Activated T-helper 1 cell treated with Interleukin-2 at 50 U/mL for 16 hours (primary cell): ENCODE measurements around the gene ABI3BP.

Experiments
- DNase-seq: peaks from one replicate; pipeline ENCODE4 v3.0.0-alpha.2; 2020; ENCODE audit warnings: low read depth

The ABI3BP gene

DNA sequence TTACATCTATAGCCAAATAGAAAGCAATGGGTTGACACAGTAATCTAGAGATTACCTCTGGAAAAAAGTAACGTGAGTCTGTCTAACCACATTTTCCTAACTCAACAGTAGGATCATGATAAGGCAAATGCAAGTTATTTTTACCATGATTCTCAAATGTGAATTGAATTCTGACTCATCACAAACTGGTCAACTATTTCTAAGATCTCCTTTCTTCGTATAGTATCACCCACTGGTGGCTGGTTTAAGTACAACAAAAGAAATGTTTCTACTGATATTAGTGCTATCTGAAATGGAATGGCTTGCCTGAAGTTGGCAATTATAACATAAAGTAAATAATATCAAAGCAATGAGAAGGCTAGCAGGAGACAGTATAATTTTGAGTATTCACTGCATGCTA is 102.2 kb downstream of the ABI3BP start:
- no peak for DNase-seq

DNA sequence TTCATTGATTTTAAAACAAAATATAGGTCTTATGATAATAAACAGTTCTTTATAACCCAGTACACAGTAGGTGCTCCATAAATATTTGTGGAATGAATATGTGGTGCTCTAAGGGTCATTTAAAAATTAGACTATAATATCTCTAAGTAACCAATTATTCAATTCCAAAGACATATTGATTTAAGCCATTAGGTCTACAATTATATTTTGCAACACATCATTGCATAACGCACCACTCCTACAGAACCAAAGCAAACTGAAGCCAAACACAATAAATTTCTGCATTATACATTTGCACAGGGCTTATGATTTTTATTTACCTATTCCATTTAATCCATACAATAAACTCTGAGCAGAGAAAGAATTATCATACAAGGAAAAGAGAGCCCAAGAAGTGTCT is 104.3 kb downstream of the ABI3BP start:
- no peak for DNase-seq

DNA sequence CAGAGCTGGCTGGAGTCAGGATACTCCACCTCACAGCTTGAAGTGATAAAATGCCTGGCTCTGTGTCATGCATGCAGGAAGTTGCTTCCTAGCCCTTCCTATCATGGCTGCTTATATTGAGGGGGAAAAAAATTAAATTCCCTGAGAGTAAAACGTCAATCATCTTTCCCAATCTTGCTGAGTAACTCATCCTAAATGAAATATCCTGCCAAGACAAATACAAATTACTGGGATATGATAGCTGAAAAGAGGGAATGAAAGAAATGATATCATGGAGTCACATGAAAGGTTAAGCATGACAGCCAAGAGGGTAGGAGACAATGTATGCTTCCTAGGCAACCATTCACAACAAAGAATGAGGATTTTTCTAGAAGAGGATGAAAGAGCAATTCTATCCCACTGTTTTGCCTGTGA is 110.6 kb downstream of the ABI3BP start:
- no peak for DNase-seq

DNA sequence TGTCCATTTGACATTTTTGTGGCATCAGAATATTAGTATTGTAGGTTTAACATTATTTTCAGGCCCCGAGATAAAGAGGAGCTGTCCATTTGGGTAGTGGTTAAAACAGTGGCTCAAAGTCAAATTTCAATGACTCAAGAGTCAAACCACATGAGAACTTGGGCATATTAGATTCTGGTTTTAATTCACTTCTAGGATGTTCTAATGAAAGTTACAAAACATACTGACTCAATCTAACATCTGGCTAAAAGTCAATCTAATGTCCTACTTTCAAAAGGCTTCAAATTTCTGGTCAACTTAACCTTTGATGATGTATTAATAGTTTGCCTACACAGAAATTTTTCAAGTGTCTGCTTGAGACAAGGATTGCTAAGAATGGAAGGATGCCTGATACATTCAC is 112.4 kb downstream of the ABI3BP start:
- DNase-seq = no peak

DNA sequence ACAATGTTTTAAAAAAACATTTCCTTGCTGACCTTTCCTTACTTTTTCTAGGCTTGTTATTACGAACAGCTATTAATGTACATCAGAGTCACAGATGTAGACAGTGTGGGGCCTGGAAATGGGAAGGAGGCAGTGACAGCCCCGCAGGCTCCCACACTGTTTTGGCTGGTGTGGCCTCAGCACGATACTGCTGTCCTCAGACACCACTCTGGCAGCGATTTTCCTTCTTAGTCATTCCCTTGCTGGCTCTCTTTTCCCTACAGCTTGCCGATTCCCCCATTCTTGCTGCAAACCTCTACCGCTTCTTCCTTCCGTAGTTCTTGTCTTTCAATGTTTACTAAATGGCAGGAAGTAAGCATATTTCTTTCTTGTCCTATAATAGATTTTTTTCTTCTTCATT is 113.1 kb downstream of the ABI3BP start:
- no peak for DNase-seq

DNA sequence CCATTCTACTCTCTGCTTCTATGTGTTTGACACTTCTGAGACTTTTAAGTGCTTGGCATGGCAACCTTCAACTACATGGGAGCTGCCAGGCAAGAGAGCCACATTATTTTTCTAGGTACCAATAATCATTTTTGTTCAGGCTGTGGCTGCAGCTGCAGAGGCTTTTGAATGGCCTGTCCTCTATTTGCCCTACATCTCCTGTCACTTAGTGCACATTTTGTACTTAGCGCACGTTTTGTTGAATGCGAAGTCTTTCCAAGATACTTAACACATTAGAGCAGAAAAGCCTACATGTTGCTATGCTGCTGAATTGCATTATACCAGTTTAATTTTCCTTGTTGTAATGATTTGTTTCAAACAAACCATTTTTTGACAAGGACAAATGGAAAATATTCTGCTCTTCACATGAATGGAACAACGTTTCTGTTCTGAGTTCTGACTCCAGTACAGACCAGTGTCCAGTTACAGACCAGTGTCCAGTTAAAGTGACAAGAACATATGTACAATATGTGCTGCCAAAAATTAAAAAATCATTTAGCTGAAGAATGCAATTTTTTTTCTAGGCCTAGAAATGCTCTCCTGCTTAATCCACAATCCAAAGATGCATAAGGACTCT is 113.9 kb downstream of the ABI3BP start:
- DNase-seq = no peak

DNA sequence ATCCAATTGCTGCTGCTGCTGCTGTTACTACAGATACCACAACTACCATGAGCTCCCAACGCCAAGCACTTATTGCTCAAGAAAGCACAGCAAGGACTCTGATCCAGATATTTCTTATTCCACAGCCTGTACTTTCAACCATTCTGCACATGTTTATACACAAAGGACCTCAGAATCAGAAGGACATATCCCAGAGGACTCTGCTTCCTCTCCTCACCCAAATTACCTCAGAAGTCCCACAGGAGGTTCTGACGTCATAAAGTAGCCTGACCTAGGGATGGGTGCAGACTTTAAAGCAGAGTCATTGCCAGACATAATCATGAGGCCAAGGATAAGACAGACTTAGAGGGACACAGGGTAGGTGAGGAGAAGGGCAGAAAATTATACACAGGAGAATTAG is 115.9 kb downstream of the ABI3BP start:
- DNase-seq = no peak

DNA sequence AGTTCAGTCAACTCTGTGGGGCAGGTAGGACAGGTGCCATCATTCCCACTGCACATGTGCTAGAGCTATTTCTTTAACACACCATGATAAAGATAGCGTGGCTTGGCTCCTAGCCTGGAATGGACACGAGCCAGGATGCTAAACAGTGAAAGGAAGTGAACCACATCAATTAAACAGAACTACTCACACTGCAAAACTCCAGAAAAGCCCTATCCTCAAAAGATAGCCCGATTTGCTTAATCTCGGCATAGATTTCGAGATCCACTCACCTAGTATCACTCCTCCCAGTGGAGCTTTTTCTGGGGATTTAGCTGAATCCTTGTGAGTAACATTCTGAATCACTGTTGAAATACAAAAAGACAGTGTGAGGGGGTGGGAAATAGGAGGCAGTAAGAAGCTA is 118.0 kb downstream of the ABI3BP start:
- DNase-seq = no peak

DNA sequence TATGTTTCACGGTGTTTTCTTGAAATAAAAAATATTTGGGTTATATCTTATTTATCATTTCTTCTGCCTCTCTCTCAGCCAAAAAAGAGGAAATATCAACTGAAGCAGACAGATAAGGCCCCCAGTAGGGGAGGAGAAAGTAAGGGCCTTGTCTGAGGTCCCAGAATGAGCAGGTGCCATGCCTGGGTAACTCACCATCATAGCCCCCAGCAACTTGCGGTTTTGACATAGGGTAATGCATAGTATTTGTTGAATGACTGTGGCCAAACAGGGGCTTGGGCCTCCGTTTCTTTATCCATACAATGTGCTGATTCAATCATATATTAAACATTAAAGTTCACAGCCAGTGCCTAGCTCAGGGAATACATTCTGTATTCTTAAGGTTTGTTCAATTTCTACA is 119.6 kb downstream of the ABI3BP start:
- no peak for DNase-seq

DNA sequence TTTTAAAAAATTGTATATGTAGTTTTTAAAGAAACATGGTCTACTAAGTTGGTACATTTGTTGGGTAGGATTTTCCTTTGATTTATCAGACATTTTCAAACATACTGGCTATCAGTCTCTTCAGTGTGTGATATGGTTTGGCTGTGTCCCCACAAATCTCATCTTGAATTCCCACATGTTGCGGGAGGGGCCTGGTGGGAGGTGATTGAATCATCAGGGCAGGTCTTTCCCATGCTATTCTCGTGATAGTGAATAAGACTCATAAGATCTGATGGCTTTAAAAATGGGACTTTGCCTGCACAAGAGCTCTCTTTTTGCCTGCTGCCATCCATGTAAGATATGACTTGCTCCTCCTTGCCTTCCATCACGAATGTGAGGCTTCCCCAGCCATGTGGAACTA is 121.9 kb downstream of the ABI3BP start:
- DNase-seq = no peak

DNA sequence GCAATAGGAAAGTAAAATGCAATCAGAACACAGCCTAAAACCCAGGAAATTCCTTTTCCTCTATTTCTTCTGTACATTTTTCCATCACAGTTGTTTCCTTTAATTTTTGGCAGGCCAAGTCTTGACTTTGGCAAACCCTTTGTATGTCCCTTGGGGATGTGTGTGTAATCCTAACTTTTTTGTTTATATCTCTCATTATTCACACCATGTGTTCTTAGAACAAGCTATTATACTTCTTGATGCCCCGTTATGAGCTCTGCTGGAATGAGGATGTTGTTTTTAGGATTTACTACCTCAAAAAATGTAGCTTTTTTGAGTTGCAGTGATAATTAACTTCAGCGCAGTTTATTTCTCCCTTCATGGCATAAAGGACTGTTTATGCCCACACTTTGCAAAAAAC is 123.4 kb downstream of the ABI3BP start:
- DNase-seq = no peak

DNA sequence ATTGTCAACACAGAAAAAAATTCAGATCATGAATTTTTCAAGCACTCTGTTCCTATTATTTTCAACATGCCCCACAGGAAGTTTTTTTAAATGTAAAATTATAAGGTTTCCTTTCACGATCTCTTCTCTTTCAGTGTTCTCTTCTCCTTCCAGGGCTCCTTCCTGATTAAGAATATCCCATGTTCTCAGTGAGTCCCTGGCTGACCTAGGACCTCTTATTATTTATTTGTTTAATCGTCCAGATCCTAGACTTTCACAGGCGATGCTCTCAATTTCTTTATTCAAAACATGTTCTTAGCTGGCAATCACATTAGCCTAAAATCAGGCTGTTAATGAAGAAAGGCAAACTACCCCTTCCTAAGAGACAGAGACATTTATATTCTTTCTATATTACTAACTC is 124.3 kb downstream of the ABI3BP start:
- DNase-seq = no peak

DNA sequence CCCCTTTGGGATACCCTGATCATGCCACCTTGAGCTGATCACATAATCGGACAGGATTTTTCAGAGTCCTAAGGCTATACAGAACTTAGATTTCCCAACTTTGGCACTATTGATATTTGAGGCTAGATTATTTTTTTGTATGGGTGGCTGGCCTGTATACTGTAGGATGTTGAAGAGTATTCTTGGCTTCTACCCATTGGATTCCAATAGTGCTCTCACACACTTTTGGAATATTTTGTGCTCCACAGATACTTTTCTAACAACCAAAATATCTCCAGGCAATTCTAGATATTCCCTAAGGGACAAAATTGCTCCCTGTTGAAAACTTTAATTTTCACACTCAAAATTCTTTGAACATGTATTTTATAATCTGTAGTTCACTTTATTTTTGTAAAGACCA is 125.1 kb downstream of the ABI3BP start:
- no peak for DNase-seq

DNA sequence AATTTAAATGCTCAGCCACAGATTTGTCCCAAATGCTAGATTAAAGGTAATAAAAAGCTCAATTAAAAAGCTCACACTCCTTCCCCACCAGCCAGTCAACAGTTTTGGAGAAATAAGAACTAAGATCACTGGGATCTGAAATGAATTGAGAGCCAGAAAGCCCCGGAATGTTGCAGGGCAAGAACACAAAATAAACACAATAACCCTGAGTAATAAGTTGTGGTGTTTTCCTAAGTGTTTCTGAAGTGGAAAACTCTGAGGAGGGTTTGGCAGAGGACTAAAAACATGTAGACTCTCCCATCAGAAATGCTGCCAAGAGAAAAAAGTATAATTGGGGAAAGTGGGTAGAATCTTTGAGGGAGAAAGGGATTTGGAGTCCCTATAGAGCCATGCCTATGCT is 127.8 kb downstream of the ABI3BP start:
- DNase-seq = no peak

DNA sequence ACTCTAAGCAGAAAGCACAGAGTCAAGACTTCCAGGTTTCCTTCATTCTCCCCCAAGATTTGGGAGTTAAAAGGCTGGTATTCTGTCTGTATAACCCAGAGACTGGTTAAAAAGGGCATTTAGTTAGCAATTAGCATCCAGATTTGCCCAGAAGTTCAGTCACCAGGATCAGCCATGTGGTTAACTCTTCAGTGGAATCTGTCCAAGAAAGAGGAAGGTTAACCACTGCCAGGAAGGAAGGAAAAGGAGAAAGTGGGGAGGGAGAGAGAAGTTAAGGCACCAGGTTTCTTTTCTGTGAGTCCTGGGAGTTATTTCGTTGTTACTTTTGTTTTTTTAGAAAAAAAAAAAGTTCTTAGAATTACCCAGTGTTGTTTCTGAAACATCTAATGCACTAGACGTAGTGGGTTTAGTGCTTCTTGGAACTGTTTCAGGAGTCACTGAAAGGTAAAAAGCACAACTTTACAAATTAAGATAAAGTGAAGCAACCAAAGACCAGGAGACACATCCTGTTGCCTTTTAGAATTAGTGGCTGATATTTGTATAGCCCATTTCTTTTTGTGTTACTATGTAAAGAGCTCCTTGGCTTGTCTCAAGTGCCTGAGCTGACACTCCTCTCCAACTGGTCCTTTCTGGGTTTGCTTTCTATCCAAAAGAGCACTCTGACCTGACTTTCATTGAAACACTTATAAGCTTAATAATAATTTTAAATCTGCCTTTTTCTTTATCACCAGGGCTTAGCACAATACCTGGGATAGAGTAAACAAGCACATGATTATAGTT is 128.6 kb downstream of the ABI3BP start:
- no peak for DNase-seq

DNA sequence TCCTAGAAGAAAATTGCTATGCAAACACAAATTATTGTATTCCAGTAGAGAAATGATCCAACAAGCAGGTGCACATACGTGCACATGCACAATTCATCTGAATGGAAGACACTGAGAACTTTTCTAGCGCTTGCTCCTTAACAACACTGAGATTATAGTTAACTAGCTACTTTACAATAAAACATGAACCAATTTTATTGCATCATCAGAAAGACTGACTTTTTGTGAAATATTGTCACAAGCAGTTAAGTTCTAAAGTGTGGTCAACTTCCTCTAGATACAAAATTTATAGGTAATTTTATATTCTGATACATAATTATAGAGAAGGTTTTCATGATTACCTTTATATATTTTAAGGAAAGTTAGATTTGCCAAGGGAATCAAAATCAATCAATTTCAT is 135.4 kb downstream of the ABI3BP start:
- no peak for DNase-seq

DNA sequence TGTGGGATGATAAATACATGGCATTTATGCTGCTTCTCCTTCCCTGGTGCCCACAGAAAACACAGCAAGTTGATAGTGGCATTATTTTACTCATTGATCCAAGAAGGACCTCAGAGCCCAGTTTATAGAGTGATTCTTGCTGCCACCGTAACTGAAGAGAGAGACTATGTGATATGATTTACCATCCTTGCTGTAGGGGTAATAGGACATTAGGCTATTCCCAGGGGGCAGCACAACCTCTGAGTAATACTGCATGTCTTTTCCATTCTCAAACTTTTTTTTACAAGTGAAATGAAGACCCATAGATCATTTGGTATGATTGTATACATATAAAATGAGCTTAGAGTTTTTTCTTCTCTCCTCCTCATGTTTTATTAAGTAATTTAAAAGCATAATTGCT is 136.4 kb downstream of the ABI3BP start:
- no peak for DNase-seq

DNA sequence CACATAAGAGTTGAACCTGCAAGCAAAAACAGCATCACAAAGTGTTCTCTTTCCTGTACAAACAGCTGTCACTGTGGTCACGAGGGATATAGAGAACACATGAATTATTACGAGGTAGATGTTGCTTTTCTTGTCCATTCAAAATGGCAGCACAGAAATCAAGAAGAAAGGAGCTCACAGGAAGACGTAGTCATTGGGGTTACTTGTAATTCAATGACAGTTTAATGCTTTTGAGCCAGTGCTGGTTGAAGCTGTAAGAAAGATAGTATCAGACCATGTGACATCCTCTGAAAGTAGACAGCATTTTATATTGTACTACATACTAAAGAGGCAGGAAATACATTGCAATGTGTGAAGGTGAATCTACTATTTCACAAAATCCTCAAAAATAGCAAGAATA is 140.4 kb downstream of the ABI3BP start:
- no peak for DNase-seq

DNA sequence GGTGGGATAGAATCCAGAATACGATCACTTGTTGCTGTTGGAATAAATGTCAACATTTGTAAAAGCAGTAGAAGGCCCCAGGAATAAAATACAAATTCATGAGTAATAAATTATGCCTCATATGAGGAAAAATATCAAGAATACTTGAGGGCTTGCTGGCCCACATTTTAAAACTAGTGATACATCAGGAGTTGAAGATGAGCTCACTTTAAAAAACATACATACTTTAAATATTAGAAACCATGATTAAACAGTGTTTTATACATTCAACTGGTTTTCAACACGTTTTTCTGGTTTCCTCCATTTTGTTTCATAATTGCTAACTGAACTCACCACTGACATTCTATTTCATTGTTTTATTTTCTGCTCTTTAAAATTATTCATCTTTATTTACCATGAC is 142.5 kb downstream of the ABI3BP start:
- no peak for DNase-seq

DNA sequence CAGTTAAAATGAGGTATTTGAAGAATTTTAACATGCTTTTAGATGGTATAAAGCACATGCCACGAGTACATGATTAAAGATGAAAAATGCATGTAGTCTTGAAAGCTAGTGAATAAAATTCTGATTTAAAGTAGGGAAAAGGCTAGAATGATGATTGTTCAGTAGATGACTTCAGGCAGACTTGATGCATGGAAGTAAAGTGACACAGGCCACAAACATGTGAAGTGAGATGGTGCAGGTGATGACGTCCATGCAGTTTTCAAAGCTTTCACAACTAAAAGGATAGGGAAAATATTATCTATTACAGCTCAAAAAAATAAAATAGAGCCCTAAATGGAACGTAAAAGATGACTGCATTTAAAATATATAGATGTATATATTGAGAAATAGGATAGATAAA is 143.1 kb downstream of the ABI3BP start:
- no peak for DNase-seq

DNA sequence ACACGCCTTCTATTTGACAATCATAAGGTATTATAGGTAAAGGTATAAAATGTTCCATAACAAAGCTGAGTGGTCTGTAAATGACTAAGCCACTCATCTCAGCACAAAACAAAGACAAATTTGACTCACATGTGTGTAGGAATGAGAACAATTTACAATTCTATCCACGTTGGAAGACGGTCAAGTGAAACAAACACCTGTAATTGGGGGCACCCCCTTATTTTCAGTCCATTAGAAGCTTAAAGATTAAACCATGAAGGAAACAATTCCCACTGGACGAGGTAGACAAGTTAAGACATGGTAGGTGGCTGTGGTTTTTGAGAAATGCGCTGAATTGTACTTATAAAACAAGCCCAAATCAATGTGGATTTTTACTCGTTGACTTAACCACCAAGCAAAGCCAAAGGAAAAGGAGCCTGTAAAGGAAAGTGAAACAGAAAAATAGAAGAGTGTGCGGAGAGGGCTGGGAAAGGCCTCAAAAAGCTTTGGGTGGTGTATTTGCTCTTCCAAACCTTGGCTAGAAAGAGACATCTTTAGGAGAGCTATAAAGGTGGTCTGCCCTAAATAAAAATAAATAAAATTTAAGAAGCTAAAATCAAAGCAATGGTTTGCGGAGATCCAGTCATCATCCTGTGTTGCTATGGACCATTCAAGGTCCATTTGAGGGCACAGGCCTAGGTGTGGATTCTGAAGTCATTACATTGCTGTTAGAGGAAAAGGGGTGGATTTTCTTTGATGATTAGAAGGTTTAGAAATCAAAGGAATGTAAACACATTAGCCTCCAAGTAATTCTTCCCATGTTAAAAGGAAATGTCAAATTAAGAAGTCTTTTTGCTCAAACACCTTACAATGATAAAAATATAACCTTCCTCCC is 148.9 kb downstream of the ABI3BP start:
- no peak for DNase-seq

DNA sequence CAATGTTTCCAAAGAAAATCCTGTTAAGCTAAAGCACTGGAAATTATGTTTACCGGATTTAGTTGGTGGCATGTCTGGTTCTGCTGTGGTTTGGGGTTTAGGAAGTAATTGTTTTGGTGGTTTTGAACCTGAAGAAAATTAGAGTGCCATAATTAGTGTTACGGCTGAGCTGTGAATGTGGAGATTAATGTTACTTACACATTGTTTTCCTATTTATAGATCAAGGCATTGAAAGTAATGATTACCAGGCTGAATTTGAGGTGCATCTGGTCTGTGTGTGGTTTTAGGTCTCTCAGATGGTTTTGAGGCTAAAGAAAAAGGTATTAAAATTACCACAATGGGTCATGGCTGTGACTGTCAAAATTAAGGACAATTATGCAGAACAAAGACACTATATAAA is 155.1 kb downstream of the ABI3BP start:
- no peak for DNase-seq

DNA sequence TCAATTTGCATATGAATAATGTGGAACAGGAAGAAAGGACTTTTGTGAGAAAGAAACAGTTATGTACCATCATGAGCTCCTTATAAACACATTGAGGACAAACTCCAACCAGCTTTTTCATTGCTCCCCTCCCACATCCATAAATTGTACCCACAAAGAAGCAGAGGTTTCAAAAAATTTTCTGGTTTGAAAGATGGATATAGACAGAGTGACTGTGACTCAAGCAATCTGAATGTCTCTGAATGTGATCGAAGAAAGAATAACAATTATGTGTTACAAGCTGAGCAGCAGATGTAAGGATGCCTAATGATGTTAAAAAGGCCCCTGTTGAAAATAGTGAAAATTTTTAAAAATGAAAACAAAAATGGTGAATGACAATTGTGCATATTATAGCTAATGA is 156.6 kb downstream of the ABI3BP start:
- no peak for DNase-seq
